Sigmoid colon (tissue), 7 donors: Measurements from ENCODE around the gene PEX5L. TPM values are rescaled to one million over a fixed set of nuclear protein-coding genes. Genes with fewer than 3 reads are reported as not detected.

Experiments used
- DNase-seq: peaks from one replicate; pipeline ENCODE4 v3.0.0-alpha.2; 2019
- H3K27ac ChIP-seq, 4 donors: fragments of 200-600 bp; sonication (generic); one replicate each; pipeline ENCODE4 v1.5.1; 2016 to 2019; ENCODE audit warnings: mild to moderate bottlenecking in 1 of 4
- H3K27me3 ChIP-seq, 3 donors: fragments of 200-600 bp; sonication (generic); one replicate each; pipeline ENCODE4 v1.5.1; 2019; ENCODE audit warnings: mild to moderate bottlenecking in 1 of 3
- H3K36me3 ChIP-seq, 4 donors: fragments of 200-600 bp; sonication (generic); one replicate each; pipeline ENCODE4 v1.5.1; 2016 to 2019
- H3K4me1 ChIP-seq, 4 donors: fragments of 200-600 bp; sonication (generic); one replicate each; pipeline ENCODE4 v1.5.1; 2017 to 2019
- H3K4me3 ChIP-seq, 4 donors: fragments of 200-600 bp; sonication (generic); one replicate each; pipeline ENCODE4 v1.5.1; 2017 to 2019; ENCODE audit warnings: mild to moderate bottlenecking in 2 of 4, moderate library complexity in 1 of 4
- H3K9me3 ChIP-seq, 4 donors: fragments of 200-600 bp in 3 of 4; sonication (generic) in 3 of 4; one replicate each; pipeline versions ENCODE4 v1.5.1 to v1.6.1; 2013 to 2019
- CTCF ChIP-seq, 4 experiments: fragments of 450-650 bp in 3 of 4; fragments of 200-600 bp in 1 of 4; IDR thresholded peaks; one replicate each; pipeline ENCODE4 v1.5.1; 2016 to 2019; ENCODE audit warnings: antibody characterized with exemption in 4 of 4, mild to moderate bottlenecking in 3 of 4, moderate library complexity in 2 of 4
- EP300 ChIP-seq, 4 donors: sonication (generic); formaldehyde crosslinking; IDR thresholded peaks; one replicate each; pipeline ENCODE4 v1.6.1; 2017; ENCODE audit warnings: antibody characterized with exemption in 4 of 4
- POLR2A ChIP-seq, 2 donors: fragments of 450-650 bp; IDR thresholded peaks; one replicate each; pipeline ENCODE4 v1.6.1; 2016; ENCODE audit warnings: antibody characterized with exemption in 2 of 2, mild to moderate bottlenecking in 2 of 2, moderate library complexity in 2 of 2
- POLR2AphosphoS5 ChIP-seq, 4 donors: sonication (generic); formaldehyde crosslinking; IDR thresholded peaks; one replicate each; pipeline ENCODE4 v1.6.1; 2017; ENCODE audit warnings: antibody characterized with exemption in 4 of 4
- WGBS, 2 donors: extraction: QIAGEN DNeasy Blood & Tissue Kit; methylation state at CpG; one replicate each; pipeline ENCODE4 v1.1.7; 2013; 5-methylcytosine and 5-hydroxymethylcytosine counted together
- intact Hi-C: fragments of 100-400 bp; cut with DNase I; formaldehyde crosslinking; loops from one replicate; pipeline ENCODE4 v1.15.1; 2023
- polyA plus RNA-seq, 3 donors: library from polyadenylated mRNA; stranded (reverse); fragments of 200-250 nt; gene quantifications; one replicate each; pipeline ENCODE4 v1.2.3, GENCODE V29; 2013
- total RNA-seq, 4 donors: library from RNA; depleted of rRNA; stranded (reverse); fragments of >200 nt; gene quantifications; one replicate each; pipeline ENCODE4 v1.1.0, GENCODE V29; 2016
- donor health status: healthy with polysubstance abuse.
- donor health status: Bipolar disorder and iron deficiency.
- donor health status: healthy.

Gene PEX5L
- total and polyA plus RNA-seq, 7 donors, result 0.12 to 2.4 (median 0.32) TPM; not detected in 3

- intact Hi-C loops, result no loop called here
- no peak overlapping the region for H3K27ac ChIP-seq
- H3K4me1 ChIP-seq, result no peaks in the 10 kb centered on the region
- H3K27me3 ChIP-seq, result no peaks in the 10 kb centered on the region
- no peak overlapping the region for H3K4me3 ChIP-seq
- TF ChIP-seq POLR2A (IDR thresholded peaks at IDR 0.05) (no peak), POLR2AphosphoS5 (IDR thresholded peaks at IDR 0.05) (no peak), CTCF (IDR thresholded peaks at IDR 0.05) (no peak), EP300 (IDR thresholded peaks at IDR 0.05) (no peak)
- H3K36me3 ChIP-seq, result no peaks in the 10 kb centered on the region
- no peak for DNase-seq
- no peaks in the 10 kb centered on the region for H3K9me3 ChIP-seq
Observed at GRCh38 chr3:179895330-179895729, 141.4 kb downstream of the PEX5L start.

GRCh38 chr3:179887295-179887943 lies 149.3 kb downstream of the PEX5L start:
- TF ChIP-seq CTCF (IDR thresholded peaks at IDR 0.05) (no peak), EP300 (IDR thresholded peaks at IDR 0.05) (no peak), POLR2A (IDR thresholded peaks at IDR 0.05) (no peak), POLR2AphosphoS5 (IDR thresholded peaks at IDR 0.05) (no peak)
- no peaks in the 10 kb centered on the region for H3K9me3 ChIP-seq
- no peak for DNase-seq
- 52 to 58% methylated on average over 4 of the region's 4 CpGs for WGBS, 2 donors
- no peak overlapping the region for H3K4me3 ChIP-seq
- H3K27ac ChIP-seq, result no peak overlapping the region
- intact Hi-C loops, result no loop called here
- H3K36me3 ChIP-seq, result no peaks in the 10 kb centered on the region
- no peaks in the 10 kb centered on the region for H3K27me3 ChIP-seq
- H3K4me1 ChIP-seq, result no peaks in the 10 kb centered on the region

- TF ChIP-seq EP300 (IDR thresholded peaks at IDR 0.05), result no peak
- no peak for TF ChIP-seq CTCF (IDR thresholded peaks at IDR 0.05)
- no peak for TF ChIP-seq POLR2A (IDR thresholded peaks at IDR 0.05)
- TF ChIP-seq POLR2AphosphoS5 (IDR thresholded peaks at IDR 0.05), result no peak
- Histone ChIP-seq H3K27me3 (no peaks in the 10 kb centered on the region), H3K4me3 (no peak overlapping the region), H3K27ac (no peak overlapping the region), H3K36me3 (no peaks in the 10 kb centered on the region), H3K4me1 (no peaks in the 10 kb centered on the region), H3K9me3 (no peaks in the 10 kb centered on the region)
- intact Hi-C loops, result no loop called here
- no peak for DNase-seq
- WGBS, 2 donors, result 31 to 72% methylated on average over 2 of the region's 2 CpGs
Observed at GRCh38 chr3:179885950-179886349, 150.8 kb downstream of the PEX5L start.

GRCh38 chr3:179884136-179884535 lies 152.6 kb downstream of the PEX5L start:
- DNase-seq, result no peak
- no peak overlapping the region for H3K4me3 ChIP-seq
- H3K4me1 ChIP-seq, result no peaks in the 10 kb centered on the region
- intact Hi-C loops, result no loop called here
- no peaks in the 10 kb centered on the region for H3K27me3 ChIP-seq
- 54 to 76% methylated on average over 1 of the region's 1 CpG for WGBS, 2 donors
- no peaks in the 10 kb centered on the region for H3K36me3 ChIP-seq
- H3K9me3 ChIP-seq, result no peaks in the 10 kb centered on the region
- no peak for TF ChIP-seq EP300 (IDR thresholded peaks at IDR 0.05)
- no peak for TF ChIP-seq POLR2AphosphoS5 (IDR thresholded peaks at IDR 0.05)
- H3K27ac ChIP-seq, result no peak overlapping the region

GRCh38 chr3:179882292-179882691 lies 154.4 kb downstream of the PEX5L start:
- H3K27ac ChIP-seq, result no peak overlapping the region
- no peak for DNase-seq
- WGBS, 2 donors, result 3 to 9% methylated on average over 2 of the region's 2 CpGs
- H3K4me1 ChIP-seq, result no peaks in the 10 kb centered on the region
- H3K4me3 ChIP-seq, result no peak overlapping the region
- intact Hi-C loops, result no loop called here
- H3K27me3 ChIP-seq, result no peaks in the 10 kb centered on the region
- TF ChIP-seq POLR2A (IDR thresholded peaks at IDR 0.05) (no peak), POLR2AphosphoS5 (IDR thresholded peaks at IDR 0.05) (no peak), CTCF (IDR thresholded peaks at IDR 0.05) (no peak), EP300 (IDR thresholded peaks at IDR 0.05) (no peak)
- H3K36me3 ChIP-seq, result no peaks in the 10 kb centered on the region
- no peaks in the 10 kb centered on the region for H3K9me3 ChIP-seq
